ENCODE data around the gene HCFC1R1.

The HCFC1R1 gene

GRCh38 chr16:3032624-3033023 lies 8.9 kb upstream of the HCFC1R1 start:
- no peak for DNase-seq

GRCh38 chr16:3030222-3031212 lies 6.8 kb upstream of the HCFC1R1 start:
- DNase-seq = no peak

GRCh38 chr16:3029491-3030221 lies 5.9 kb upstream of the HCFC1R1 start:
- no peak for DNase-seq

- no peak for DNase-seq
Measured at GRCh38 chr16:3028716-3029319, 5.1 kb upstream of the HCFC1R1 start.

GRCh38 chr16:3027983-3028715 lies 4.4 kb upstream of the HCFC1R1 start:
- peak; percentile 16 to 51 for DNase-seq

GRCh38 chr16:3027489-3027795 lies 3.7 kb upstream of the HCFC1R1 start:
- DNase-seq = no peak

- DNase-seq = no peak
Measured at GRCh38 chr16:3026609-3027488, 3.1 kb upstream of the HCFC1R1 start.

GRCh38 chr16:3026003-3026378 lies 2.2 kb upstream of the HCFC1R1 start:
- no peak for DNase-seq

GRCh38 chr16:3025032-3026002 lies 1.6 kb upstream of the HCFC1R1 start:
- DNase-seq = no peak

GRCh38 chr16:3023415-3023668 lies 400 bp downstream of the HCFC1R1 start:
- no peak for DNase-seq

GRCh38 chr16:3022684-3023414 lies 893 bp downstream of the HCFC1R1 start:
- no peak for DNase-seq

GRCh38 chr16:3022208-3022683 lies 1.5 kb downstream of the HCFC1R1 start:
- no peak for DNase-seq

GRCh38 chr16:3021449-3022207 lies 2.1 kb downstream of the HCFC1R1 start:
- DNase-seq = no peak

- no peak for DNase-seq
Measured at GRCh38 chr16:3020604-3021448, 2.9 kb downstream of the HCFC1R1 start.

GRCh38 chr16:3020247-3020603 lies 3.5 kb downstream of the HCFC1R1 start, which contains the start of gene TNFRSF12A:
TNFRSF12A (plus strand) TSS chr16:3020368; CDS start chr16:3020398, 30 bp downstream.
- DNase-seq = no peak

- DNase-seq = no peak
Measured at GRCh38 chr16:3019594-3020246, 4.0 kb downstream of the HCFC1R1 start.

- no peak for DNase-seq
Measured at GRCh38 chr16:3017794-3018506, 5.8 kb downstream of the HCFC1R1 start, which contains the start of gene CLDN6. CLDN6 (minus strand) TSS chr16:3018183; CDS start chr16:3016021, 2,162 bp downstream.

All from cerebellar nuclear complex (tissue), 1 donor.